RWPE1 (cell line): Measurements from ENCODE around the gene FAM24A.
A peak's percentile ranks its signal among the peaks of the same experiment; 100 is the strongest.

ENCODE experiments used
- CTCF ChIA-PET: fragments of 350-600 bp; sonication (Branson Sonifier 250); formaldehyde crosslinking; extraction: SDS; loops from one replicate; lab custom pipeline; 2021; lab: Yijun Ruan, JAX
- POLR2A ChIA-PET: fragments of 400-600 bp; formaldehyde crosslinking; extraction: SDS; loops from one replicate; lab custom pipeline; 2020; ENCODE audit warnings: antibody characterized with exemption; ENCODE audit not compliant: low non-redundant PET; lab: Yijun Ruan, JAX
- DNase-seq: peaks from one replicate; pipeline ENCODE4 v3.0.0; 2012; ENCODE audit warnings: low spot score
- H3K27ac ChIP-seq: fragments of 450-650 bp; 2 replicates; pipeline ENCODE4 v1.5.1; 2017
- TF ChIP-seq, protein P1 (sequence below): fragments of 450-650 bp; conservative IDR thresholded peaks from 2 replicates; pipeline ENCODE4 v1.5.1; 2017; ENCODE audit warnings: low read depth, mild to moderate bottlenecking

Gene FAM24A

DNA sequence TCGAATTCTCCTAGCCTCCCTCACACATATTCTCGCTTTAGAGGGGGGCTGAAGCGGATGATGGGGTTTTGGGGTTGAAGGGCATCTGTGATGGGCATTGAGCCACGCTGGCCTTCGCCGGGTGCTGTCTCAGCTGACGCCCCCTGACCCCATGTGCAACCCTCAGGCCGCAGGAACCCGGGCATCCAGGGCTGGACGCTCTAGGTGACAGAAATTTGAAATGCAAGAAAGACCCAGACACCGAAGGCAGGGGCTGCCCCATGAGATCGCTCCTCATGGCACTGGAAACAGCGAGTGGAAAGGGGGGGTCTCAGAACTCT, 44.3 kb downstream of the FAM24A start:
- H3K27ac ChIP-seq = peak overlapping the region; percentile 80
- ChIA-PET CTCF (interaction anchor here (0.6 kb wide), 1 partner anchor 36 kb away, joined by 4 read pairs; no protein-coding TSS in a partner anchor), POLR2A (no interaction called here)
- TF ChIP-seq, protein P1, sequence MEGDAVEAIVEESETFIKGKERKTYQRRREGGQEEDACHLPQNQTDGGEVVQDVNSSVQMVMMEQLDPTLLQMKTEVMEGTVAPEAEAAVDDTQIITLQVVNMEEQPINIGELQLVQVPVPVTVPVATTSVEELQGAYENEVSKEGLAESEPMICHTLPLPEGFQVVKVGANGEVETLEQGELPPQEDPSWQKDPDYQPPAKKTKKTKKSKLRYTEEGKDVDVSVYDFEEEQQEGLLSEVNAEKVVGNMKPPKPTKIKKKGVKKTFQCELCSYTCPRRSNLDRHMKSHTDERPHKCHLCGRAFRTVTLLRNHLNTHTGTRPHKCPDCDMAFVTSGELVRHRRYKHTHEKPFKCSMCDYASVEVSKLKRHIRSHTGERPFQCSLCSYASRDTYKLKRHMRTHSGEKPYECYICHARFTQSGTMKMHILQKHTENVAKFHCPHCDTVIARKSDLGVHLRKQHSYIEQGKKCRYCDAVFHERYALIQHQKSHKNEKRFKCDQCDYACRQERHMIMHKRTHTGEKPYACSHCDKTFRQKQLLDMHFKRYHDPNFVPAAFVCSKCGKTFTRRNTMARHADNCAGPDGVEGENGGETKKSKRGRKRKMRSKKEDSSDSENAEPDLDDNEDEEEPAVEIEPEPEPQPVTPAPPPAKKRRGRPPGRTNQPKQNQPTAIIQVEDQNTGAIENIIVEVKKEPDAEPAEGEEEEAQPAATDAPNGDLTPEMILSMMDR = no peak
- no peak for DNase-seq

DNA sequence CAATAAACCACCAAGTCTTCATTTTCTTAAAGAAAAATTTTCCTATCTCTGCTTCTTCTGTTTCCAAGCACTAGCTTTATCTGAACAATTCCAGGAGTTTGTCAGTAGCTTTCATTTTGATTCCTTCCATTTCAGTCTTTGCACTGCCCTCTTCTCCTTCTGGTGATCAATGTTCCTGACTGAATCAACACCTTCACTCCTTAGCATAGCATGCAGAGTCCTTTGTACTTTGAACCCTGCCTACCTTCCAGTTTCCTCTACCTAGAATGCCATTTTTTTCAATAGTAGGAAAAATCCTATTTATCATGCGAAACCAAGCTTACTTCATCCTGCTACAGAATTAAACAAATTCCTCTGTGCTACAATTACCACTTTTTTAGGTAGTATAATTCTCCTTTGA, 45.5 kb downstream of the FAM24A start:
- CTCF ChIA-PET = no interaction called here
- H3K27ac ChIP-seq = no peak overlapping the region
- POLR2A ChIA-PET = no interaction called here
- DNase-seq = no peak
- TF ChIP-seq, protein P1 = no peak

DNA sequence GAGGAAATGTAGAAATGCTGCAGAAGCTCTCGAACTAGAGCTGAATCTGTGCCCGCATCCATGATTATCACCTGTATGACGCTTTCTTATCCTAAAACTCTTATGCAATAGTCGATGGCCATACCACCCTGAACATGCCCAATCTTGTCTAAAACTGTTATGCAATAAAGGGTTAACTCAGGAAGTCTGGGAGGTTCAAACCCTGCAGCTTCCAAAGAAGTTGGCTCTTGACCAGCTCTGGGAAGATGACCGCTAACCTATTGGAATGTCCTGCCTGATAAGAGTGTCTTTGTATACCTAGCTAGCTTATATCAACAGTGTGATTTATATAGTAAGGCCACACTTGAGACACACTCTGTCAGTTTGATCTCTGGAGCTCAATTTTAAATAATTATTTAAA, 47.1 kb downstream of the FAM24A start:
- TF ChIP-seq, protein P1 = no peak
- no peak overlapping the region for H3K27ac ChIP-seq
- peak; percentile 15 for DNase-seq
- POLR2A ChIA-PET = no interaction called here
- CTCF ChIA-PET = interaction anchor here (0.6 kb wide), 1 partner anchor 1221 kb away, joined by 3 read pairs; no protein-coding TSS in a partner anchor

DNA sequence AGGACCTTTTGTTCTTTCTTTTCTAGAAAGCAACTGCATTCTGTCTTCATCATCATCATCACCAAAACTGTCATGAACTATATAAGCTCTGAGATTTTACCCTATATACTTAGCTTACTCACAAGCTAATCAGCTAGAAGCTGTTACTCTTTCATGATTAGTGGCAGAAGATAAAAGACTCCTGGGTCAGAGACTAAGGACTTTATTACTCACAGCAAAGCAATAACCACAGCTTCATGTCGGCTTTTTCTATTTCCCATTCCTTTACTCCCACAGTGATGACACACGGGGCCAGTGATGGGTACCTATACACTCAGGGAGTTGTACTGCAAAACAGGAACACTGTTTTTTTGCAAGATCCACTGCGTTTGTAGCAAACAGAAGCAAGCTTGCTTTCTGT, 52.0 kb downstream of the FAM24A start:
- DNase-seq = no peak
- ChIA-PET CTCF (no interaction called here), POLR2A (interaction anchor here (0.7 kb wide), 1 partner anchor 198 kb away, joined by 3 read pairs; no protein-coding TSS in a partner anchor)
- TF ChIP-seq, protein P1 = no peak
- H3K27ac ChIP-seq = no peak overlapping the region
